Measurements from ENCODE around the gene CAPN7. TPM values are rescaled to one million over a fixed set of nuclear protein-coding genes. Genes with fewer than 3 reads are reported as not detected.
A peak's percentile ranks its signal among the peaks of the same experiment; 100 is the strongest.

Gene CAPN7
- total RNA-seq, 1 experiment from 2014 or later, result 20.8 TPM

DNA sequence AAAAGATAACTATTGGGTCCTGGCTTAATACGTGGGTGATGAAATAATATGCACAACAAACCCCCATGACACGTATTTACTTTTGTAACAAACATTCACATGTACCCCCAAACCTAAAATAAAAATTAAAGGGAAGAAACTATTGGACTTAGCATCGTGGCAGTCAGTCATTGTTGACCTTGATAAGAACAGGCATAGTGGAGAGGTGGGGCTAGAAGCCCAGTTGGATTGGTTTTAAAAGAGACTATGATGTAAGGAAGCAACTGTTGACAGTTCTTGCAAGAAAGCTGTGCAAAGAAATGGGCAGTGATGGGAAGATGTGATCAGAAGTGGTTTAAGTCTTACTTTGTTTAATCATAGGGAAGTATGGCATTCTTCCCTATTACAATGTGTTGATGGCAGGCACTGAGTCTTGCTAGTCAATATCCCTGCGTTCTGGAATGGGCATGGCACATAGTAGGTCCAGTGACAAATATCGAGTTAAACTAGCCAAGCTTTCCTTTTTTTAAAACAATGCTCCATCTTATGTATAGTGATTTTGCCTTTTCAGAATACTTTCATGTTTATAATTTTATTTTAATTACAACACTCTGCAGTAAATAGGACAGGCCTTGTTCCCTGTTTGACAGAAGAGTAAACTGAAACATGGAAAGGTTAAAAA lies 37.9 kb downstream of the CAPN7 start:
- no peak for DNase-seq (ENCODE audit: low read depth)

DNA sequence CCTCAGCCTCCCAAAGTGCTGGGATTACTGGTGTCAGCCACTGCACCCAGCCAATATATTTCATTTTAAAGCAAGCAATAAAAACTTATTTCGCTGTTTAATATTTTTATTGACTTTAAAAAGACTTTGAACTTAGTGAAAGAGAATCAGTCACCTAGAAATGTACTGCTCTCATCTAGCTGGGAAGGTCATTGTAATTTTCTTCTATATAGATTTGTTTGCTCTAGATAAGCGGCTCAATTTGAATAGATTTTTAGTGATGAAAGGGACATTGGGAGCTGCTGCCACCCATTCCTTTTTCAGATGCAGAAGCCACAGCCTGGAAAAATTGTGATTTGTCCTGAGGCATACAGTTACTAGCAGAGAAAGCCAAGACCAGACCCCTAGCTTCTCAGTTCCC lies 40.1 kb downstream of the CAPN7 start:
- no peak for DNase-seq (ENCODE audit: low read depth)

- DNase-seq (ENCODE audit: low read depth), result no peak
These were observed 47.1 kb downstream of the CAPN7 start for GRCh38 chr3:15253023-15253697.

- DNase-seq (ENCODE audit: low read depth), result no peak
These were observed 49.2 kb downstream of the CAPN7 start for GRCh38 chr3:15255215-15255614.

GRCh38 chr3:15256861-15257341 lies 50.9 kb downstream of the CAPN7 start:
- no peak for DNase-seq (ENCODE audit: low read depth)

DNA sequence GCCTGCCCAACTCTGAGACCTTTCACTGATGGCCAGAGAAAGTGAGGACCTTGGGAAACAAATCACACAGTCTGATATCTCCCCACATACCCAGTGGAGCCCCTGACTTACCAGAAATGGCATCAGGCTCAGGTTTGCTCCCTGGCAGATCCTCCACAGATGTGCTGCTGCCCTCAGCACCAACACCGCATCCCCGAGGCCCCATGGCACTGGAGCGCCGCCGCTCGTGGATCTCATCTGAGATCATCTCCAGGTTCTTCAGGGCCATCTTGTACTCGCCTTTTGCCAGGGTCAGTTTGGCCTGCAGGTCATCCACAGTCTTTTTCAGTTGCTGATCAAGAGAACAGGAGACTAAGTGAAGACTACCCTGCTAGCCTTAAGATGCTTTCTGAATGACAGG lies 52.7 kb downstream of the CAPN7 start:
- DNase-seq (ENCODE audit: low read depth), result no peak

- no peak for DNase-seq (ENCODE audit: low read depth)
These were observed 54.5 kb downstream of the CAPN7 start for GRCh38 chr3:15260531-15260930.

- no peak for DNase-seq (ENCODE audit: low read depth)
These were observed 55.2 kb downstream of the CAPN7 start for GRCh38 chr3:15261274-15261673.

- no peak for DNase-seq (ENCODE audit: low read depth)
These were observed 56.0 kb downstream of the CAPN7 start for GRCh38 chr3:15262021-15262420.

DNA sequence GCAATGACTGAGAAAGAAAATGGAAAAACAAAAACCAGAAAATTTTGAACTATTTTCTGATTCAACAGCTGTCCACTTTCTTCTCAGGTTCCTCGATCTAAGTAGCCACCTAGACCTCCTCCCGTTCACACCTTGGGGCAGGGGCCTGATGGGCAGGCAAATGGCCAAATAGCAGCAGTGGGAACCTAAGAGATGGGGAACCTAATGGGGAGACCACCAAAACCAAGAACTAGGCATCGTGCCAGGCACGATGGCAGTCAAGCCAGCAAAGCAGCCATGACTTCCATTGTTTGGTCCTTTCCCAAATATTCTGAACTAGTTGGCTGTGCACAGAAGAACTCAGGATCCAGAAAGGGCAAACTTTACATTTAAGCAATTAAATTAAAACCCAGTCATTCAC lies 57.1 kb downstream of the CAPN7 start:
- no peak for DNase-seq (ENCODE audit: low read depth)

DNA sequence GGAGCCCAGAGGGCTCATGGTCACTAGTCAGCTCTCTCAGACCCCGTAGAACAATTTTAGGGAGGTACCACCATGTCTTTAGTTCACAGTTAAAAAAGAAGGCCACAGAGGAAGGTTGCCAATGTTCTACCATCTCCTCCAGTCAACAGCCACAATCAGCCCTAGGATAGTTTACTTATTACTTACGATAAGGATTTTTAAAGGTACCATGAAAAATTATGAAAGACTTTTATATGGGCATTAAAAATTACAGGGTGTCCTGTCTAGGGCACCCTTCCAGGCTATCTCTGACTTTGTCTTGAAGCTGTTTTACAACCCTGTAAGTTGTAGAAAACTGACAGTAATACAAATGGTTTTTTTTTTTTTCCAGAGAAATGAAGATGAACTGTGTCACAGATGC lies 57.9 kb downstream of the CAPN7 start:
- no peak for DNase-seq (ENCODE audit: low read depth)

GRCh38 chr3:15264486-15264885 lies 58.4 kb downstream of the CAPN7 start:
- no peak for DNase-seq (ENCODE audit: low read depth)

DNA sequence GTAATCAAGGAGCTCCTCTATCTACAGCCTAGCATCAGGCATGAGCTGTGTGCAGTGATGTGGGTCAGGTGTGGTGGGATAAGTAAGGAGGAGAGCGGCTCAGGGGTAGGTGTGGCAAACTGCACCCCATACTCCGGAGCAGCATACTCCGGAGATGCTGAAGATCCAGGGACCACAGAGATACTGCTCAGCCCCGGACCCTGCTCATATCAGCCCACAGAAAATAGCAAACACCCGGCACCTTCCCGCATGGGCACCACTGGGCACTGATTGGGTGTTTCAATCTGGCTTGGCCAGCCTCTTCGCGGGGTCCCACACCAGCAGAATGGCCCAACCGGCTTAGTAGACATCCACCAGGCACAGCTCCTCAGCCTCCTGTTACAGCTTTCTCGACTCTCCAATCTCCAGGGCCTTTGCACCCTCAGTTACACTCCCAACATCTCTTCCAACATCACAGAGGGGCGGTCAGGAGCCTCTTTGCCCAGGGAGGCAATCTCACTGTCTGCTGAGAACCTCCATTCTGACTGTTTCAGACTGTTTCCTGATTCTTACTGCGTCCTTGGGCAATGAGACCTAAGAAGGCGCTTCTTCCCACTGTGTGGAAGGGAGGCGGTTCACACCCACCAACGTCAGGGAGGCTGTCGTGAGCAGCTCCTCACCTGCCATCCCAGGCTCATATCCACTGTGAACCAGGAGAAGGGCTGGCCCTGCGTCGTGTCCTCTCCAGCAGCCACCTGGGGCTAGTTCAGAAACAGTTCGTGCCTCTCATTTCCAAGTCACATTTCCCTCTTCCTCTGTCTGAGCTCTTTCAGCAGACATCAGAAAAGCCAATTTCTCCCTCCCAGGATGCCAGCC lies 59.8 kb downstream of the CAPN7 start:
- DNase-seq (ENCODE audit: low read depth), result no peak

- DNase-seq (ENCODE audit: low read depth), result no peak
These were observed 60.7 kb downstream of the CAPN7 start for GRCh38 chr3:15266510-15267376.

- no peak for DNase-seq (ENCODE audit: low read depth)
These were observed 61.5 kb downstream of the CAPN7 start for GRCh38 chr3:15267502-15267901.

GRCh38 chr3:15268033-15268631 lies 62.1 kb downstream of the CAPN7 start:
- peak; percentile 72 for DNase-seq (ENCODE audit: low read depth)

- peak; percentile 99 for DNase-seq (ENCODE audit: low read depth)
These were observed 63.3 kb downstream of the CAPN7 start for GRCh38 chr3:15269091-15269989.

DNA sequence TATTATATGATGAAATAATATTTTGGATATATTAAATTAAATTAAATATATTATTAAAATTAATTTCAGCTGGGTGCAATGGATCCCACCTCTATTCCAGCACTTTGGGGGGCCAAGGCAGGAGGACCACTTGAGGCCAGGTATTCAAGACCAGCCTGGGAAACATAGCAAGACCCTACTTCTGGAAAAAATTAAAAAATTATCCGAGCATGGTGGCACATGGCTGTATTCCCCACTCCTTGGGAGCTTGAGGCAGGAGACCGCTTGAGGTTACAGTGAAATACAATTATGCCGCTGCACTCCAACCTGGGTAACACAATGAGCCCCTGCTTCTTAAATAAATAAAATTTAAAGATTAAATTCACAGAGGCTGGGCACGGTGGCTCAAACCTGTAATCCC lies 65.0 kb downstream of the CAPN7 start:
- no peak for DNase-seq (ENCODE audit: low read depth)

GRCh38 chr3:15271785-15272381 lies 65.8 kb downstream of the CAPN7 start:
- DNase-seq (ENCODE audit: low read depth), result no peak
